GM12878 (cell line): ENCODE data around the gene SHC4. TPM values are rescaled to one million over a fixed set of nuclear protein-coding genes. Genes with fewer than 3 reads are reported as not detected.

ENCODE experiments used
- ATAC-seq: fragments of 200-7000 bp; cut with Tn5 transposase; 3 replicates; pipeline ENCODE4 v1.9.1; 2020; ENCODE audit warnings: mild to moderate bottlenecking, moderate library complexity
- BruUV-seq: library from RNA; stranded (reverse); fragments of 400-500 nt; replicated peaks from 2 replicates; lab custom pipeline; 2021; lab: Mats Ljungman, UMichigan
- CTCF ChIA-PET: fragments of 300-600 bp; sonication (Branson Sonifier 250); formaldehyde crosslinking; extraction: SDS; loops from one replicate; lab custom pipeline; 2021; ENCODE audit warnings: inconsistent platforms; lab: Yijun Ruan, JAX
- POLR2A ChIA-PET: fragments of 350-600 bp; formaldehyde crosslinking; extraction: SDS; loops from one replicate; lab custom pipeline; 2021; ENCODE audit warnings: inconsistent platforms; lab: Charles Lee
- RAD21 ChIA-PET: fragments of 300-600 bp; sonication (Branson Sonifier 250); formaldehyde crosslinking; loops from one replicate; lab custom pipeline; 2023; ENCODE audit warnings: antibody characterized with exemption; ENCODE audit not compliant: unreplicated experiment; lab: Charles Lee
- SMC1A ChIA-PET: fragments of 300-600 bp; sonication (Branson Sonifier 250); formaldehyde crosslinking; loops from one replicate; lab custom pipeline; 2023; ENCODE audit not compliant: unreplicated experiment, uncharacterized antibody; lab: Charles Lee
- DNase-seq: peaks from one replicate; pipeline ENCODE4 v3.0.0-alpha.2; 2011; ENCODE audit warnings: low read depth, low spot score
- FAIRE-seq: peaks from 3 replicates; lab custom pipeline; 2011; peaks lifted over from hg19 to GRCh38; lab: Jason Lieb, UNC
- H2AFZ ChIP-seq: 2 replicates; pipeline ENCODE4 v1.6.0; 2011; ENCODE audit warnings: low read depth, low read length, control low read depth; ENCODE audit not compliant: control insufficient read depth
- H3K27ac ChIP-seq: 2 replicates; pipeline ENCODE4 v1.5.1; 2011; ENCODE audit warnings: control low read depth; ENCODE audit not compliant: control insufficient read depth, insufficient read depth
- H3K27me3 ChIP-seq, 2 experiments: replicated peaks in 1 of 2; 2 replicates each; pipeline versions ENCODE4 v1.6.0 to v1.6.1; 2011; ENCODE audit warnings: low read length in 1 of 2; ENCODE audit not compliant: control insufficient read depth in 2 of 2, insufficient read depth in 2 of 2
- H3K36me3 ChIP-seq, 2 experiments: 2 replicates each; pipeline ENCODE4 v1.5.1; 2011; ENCODE audit warnings: low read length in 1 of 2; ENCODE audit not compliant: control insufficient read depth in 2 of 2, insufficient read depth in 2 of 2
- H3K4me1 ChIP-seq: 2 replicates; pipeline ENCODE4 v1.6.1; 2011; ENCODE audit warnings: mild to moderate bottlenecking, low read length, moderate library complexity, mixed read lengths; ENCODE audit not compliant: control insufficient read depth, insufficient read depth
- H3K4me2 ChIP-seq: 2 replicates; pipeline ENCODE4 v1.6.0; 2011; ENCODE audit warnings: control low read depth; ENCODE audit not compliant: control insufficient read depth, insufficient read depth
- H3K4me3 ChIP-seq: fragments of 200-600 bp; sonication (generic); 2 replicates; pipeline ENCODE4 v1.5.1; 2016
- H3K79me2 ChIP-seq: 2 replicates; pipeline ENCODE4 v1.6.0; 2011; ENCODE audit warnings: low read length; ENCODE audit not compliant: control insufficient read depth, insufficient read depth
- H3K9ac ChIP-seq: 2 replicates; pipeline ENCODE4 v1.8.0; 2011; ENCODE audit warnings: low read length, control low read depth, mixed read lengths; ENCODE audit not compliant: control insufficient read depth, insufficient read depth
- H3K9me3 ChIP-seq: replicated peaks from 3 replicates; pipeline ENCODE4 v1.5.1; 2011; ENCODE audit warnings: mild to moderate bottlenecking, low read length; ENCODE audit not compliant: control insufficient read depth, insufficient read depth
- H4K20me1 ChIP-seq: 2 replicates; pipeline ENCODE4 v1.6.0; 2011; ENCODE audit not compliant: control insufficient read depth, insufficient read depth
- ASH2L ChIP-seq: fragments of 300-600, 200-600 bp; sonication (generic); IDR thresholded peaks from 2 replicates; pipeline ENCODE4 v1.6.1; 2017; ENCODE audit warnings: low read depth, mild to moderate bottlenecking, borderline replicate concordance
- BMI1 ChIP-seq: fragments of 450-650 bp; IDR thresholded peaks from 2 replicates; pipeline ENCODE4 v1.6.1; 2016; ENCODE audit warnings: mild to moderate bottlenecking, moderate library complexity, borderline replicate concordance
- CBX5 ChIP-seq: sonication (generic); IDR thresholded peaks from 2 replicates; pipeline ENCODE4 v1.6.1; 2016; ENCODE audit warnings: low read depth, moderate library complexity, mild to moderate bottlenecking, inconsistent platforms
- DPF2 ChIP-seq: fragments of 450-650 bp; IDR thresholded peaks from 2 replicates; pipeline ENCODE4 v1.6.1; 2017; ENCODE audit warnings: mild to moderate bottlenecking
- E2F4 ChIP-seq: IDR thresholded peaks from 2 replicates; pipeline ENCODE4 v1.6.1; 2012; ENCODE audit warnings: low read depth, low read length, improper control_type of control experiment
- ELK1 ChIP-seq: IDR thresholded peaks from 2 replicates; pipeline ENCODE4 v1.6.1; 2012; ENCODE audit warnings: low read depth, low read length, improper control_type of control experiment
- IKZF2 ChIP-seq, 2 experiments: fragments of 450-650 bp; IDR thresholded peaks; 2 replicates each; pipeline ENCODE4 v1.6.1; 2017; ENCODE audit warnings: mild to moderate bottlenecking in 2 of 2, moderate library complexity in 2 of 2
- LARP7 ChIP-seq: fragments of 450-650 bp; IDR thresholded peaks from 2 replicates; pipeline ENCODE4 v1.6.1; 2017; ENCODE audit warnings: mild to moderate bottlenecking
- PML ChIP-seq: IDR thresholded peaks from 2 replicates; pipeline ENCODE4 v1.6.1; 2012; ENCODE audit warnings: low read length, inconsistent platforms
- POU2F2 ChIP-seq: IDR thresholded peaks from 3 replicates; pipeline ENCODE4 v1.6.1; 2011; ENCODE audit warnings: low read depth, mild to moderate bottlenecking, low read length, borderline replicate concordance
- PRDM15 ChIP-seq: fragments of 450-650 bp; formaldehyde crosslinking; IDR thresholded peaks from 2 replicates; pipeline ENCODE4 v1.4.0; 2020; ENCODE audit warnings: mild to moderate bottlenecking, moderate library complexity
- SREBF1 ChIP-seq: IDR thresholded peaks from 2 replicates; pipeline ENCODE4 v1.6.1; 2012; ENCODE audit warnings: mild to moderate bottlenecking, low read length
- STAT1 ChIP-seq: fragments of 450-650 bp; conservative IDR thresholded peaks from 2 replicates; pipeline ENCODE4 v1.6.1; 2014; ENCODE audit warnings: antibody characterized with exemption, mild to moderate bottlenecking
- SUZ12 ChIP-seq: fragments of 200-600 bp; sonication (generic); IDR thresholded peaks from one replicate; pipeline ENCODE4 v1.6.1; 2018; ENCODE audit warnings: antibody characterized with exemption, mild to moderate bottlenecking; ENCODE audit not compliant: unreplicated experiment
- TAF1 ChIP-seq: IDR thresholded peaks from 2 replicates; pipeline ENCODE4 v1.6.1; 2011; ENCODE audit warnings: mild to moderate bottlenecking, low read depth, low read length, borderline replicate concordance
- TCF3 ChIP-seq: IDR thresholded peaks from 2 replicates; pipeline ENCODE4 v1.6.1; 2012; ENCODE audit warnings: low read depth, mild to moderate bottlenecking, low read length, borderline replicate concordance; ENCODE audit not compliant: insufficient read depth
- TCF7 ChIP-seq: IDR thresholded peaks from 2 replicates; pipeline ENCODE4 v1.6.1; 2014; ENCODE audit warnings: antibody characterized with exemption, borderline replicate concordance
- ZBTB33 ChIP-seq: fragments of 450-650 bp; IDR thresholded peaks from 2 replicates; pipeline ENCODE4 v1.6.1; 2017; ENCODE audit warnings: mild to moderate bottlenecking
- WGBS: methylation state at CpG from one replicate; pipeline ENCODE4 v1.1.6; 2016; ENCODE audit warnings: low lambda C conversion rate; ENCODE audit not compliant: insufficient replicate concordance, insufficient coverage; ENCODE audit errors: missing lambda C conversion rate; 5-methylcytosine and 5-hydroxymethylcytosine counted together
- in situ Hi-C: fragments of 300-500 bp; cut with MboI; formaldehyde crosslinking; loops from 9 replicates; pipeline ENCODE4 v1.14.3; 2018; ENCODE audit warnings: mixed read lengths
- intact Hi-C: fragments of 100-400 bp; cut with micrococcal nuclease; formaldehyde crosslinking; loops from one replicate; pipeline ENCODE4 v1.14.2; 2022; ENCODE audit not compliant: unreplicated experiment
- polyA plus RNA-seq, 11 experiments: library from polyadenylated mRNA; depleted of rRNA in 4 of 11; unstranded in 6 of 11; stranded (reverse) in 5 of 11; fragments of >200 nt; fragmentation: Nextera tagmentation in 4 of 11; fragmentation: Illumina TruSeq in 1 of 11; extraction: Ambion mirVana in 4 of 11; extraction: Trizol in 1 of 11; gene quantifications; 1 replicate in 1 of 11; 2 replicates in 10 of 11; pipeline versions ENCODE4 v1.2.1 to v1.2.3, GENCODE V29; 2011 to 2016; ENCODE audit warnings: inconsistent platforms in 2 of 11, missing spikeins in 2 of 11, low read depth in 1 of 11
- total RNA-seq, 4 experiments: library from RNA; depleted of rRNA in 3 of 4; stranded (reverse); fragments of >200 nt in 3 of 4; fragmentation: Illumina TruSeq in 1 of 4; extraction: Trizol in 1 of 4; gene quantifications; 2 replicates each; pipeline versions ENCODE4 v1.2.1 to v1.2.3, GENCODE V29; 2013 to 2021

SHC4 gene
- total and polyA plus RNA-seq, 10 of the 15 experiments (the other 5 are each of a cell fraction or from before 2014, with no cell fraction given): 0.04 to 0.87 (median 0.14) TPM

- Histone ChIP-seq H3K4me2 (no peak overlapping the region), H3K79me2 (peaks cover 25% of the 10 kb centered on the region), H4K20me1 (no peaks in the 10 kb centered on the region), H3K9ac (no peak overlapping the region), H3K4me1 (peaks cover 12% of the 10 kb centered on the region), H3K9me3 (no peaks in the 10 kb centered on the region)
- intact Hi-C loops: no loop called here
- no peak for TF ChIP-seq BMI1
- no peak for TF ChIP-seq PML
- no peak for TF ChIP-seq TAF1
- TF ChIP-seq SREBF1: no peak
- no peak for TF ChIP-seq TCF7
- no peak for TF ChIP-seq POU2F2
- TF ChIP-seq DPF2: no peak
- no peak for TF ChIP-seq TCF3
- no peak for TF ChIP-seq PRDM15 (CRISPR knock-in tag)
- TF ChIP-seq ASH2L: no peak
- TF ChIP-seq STAT1: no peak
- no peak for TF ChIP-seq ELK1
- no peak for TF ChIP-seq ZBTB33
- no peak for TF ChIP-seq IKZF2 (IDR thresholded peaks at IDR 0.05)
- TF ChIP-seq CBX5: no peak
- no peak for TF ChIP-seq E2F4
- no peak for TF ChIP-seq SUZ12
- no peak for TF ChIP-seq LARP7
- TF ChIP-seq, all 136 proteins: peak for 0
- no peak overlapping the region for H3K4me3 ChIP-seq
- BruUV-seq: no TSS peak
- WGBS: 81% methylated on average over 1 of the region's 1 CpG
- H3K36me3 ChIP-seq: peaks cover 0 to 14% of the 10 kb centered on the region in 2 experiments
- ChIA-PET SMC1A (interaction anchor here (0.8 to 6.2 kb wide), 4 partner anchors 10 to 445 kb away, joined by 3 to 32 read pairs (median 18); partner anchors contain the start of gene CEP152), RAD21 (interaction anchor here (0.7 to 5.6 kb wide), 5 partner anchors 9 to 442 kb away, joined by 3 to 50 read pairs (median 3); partner anchors contain the start of gene CEP152), POLR2A (interaction anchor here (0.7 to 3.7 kb wide), 3 partner anchors 10 to 442 kb away, joined by 3 to 18 read pairs (median 4); partner anchors contain the start of gene CEP152), CTCF (interaction anchor here (0.7 to 7.4 kb wide), 4 partner anchors 11 to 442 kb away, joined by 3 to 69 read pairs (median 12); partner anchors contain the start of gene CEP152)
- no peak overlapping the region for H3K27ac ChIP-seq
- ATAC-seq (no peak), FAIRE-seq (no peak), DNase-seq (no peak)
- H2AFZ ChIP-seq: no peak overlapping the region
- H3K27me3 ChIP-seq: no peaks in the 10 kb centered on the region
- in situ Hi-C loops: loop anchor here (25.0 kb wide), 1 partner anchor 638 kb away; no protein-coding TSS in a partner anchor
Observed at GRCh38 chr15:48800245-48800644, 163.5 kb downstream of the SHC4 start.
